HepG2 (cell line): Measurements from ENCODE around the gene TMEM108.

Experiments
- EP300 ChIP-seq, 3 experiments: sonication (generic) in 1 of 3; formaldehyde crosslinking in 1 of 3; IDR thresholded peaks; 2 replicates each; pipeline versions ENCODE4 v1.5.1 to v1.6.1; 2011 to 2020; ENCODE audit warnings: low read depth in 2 of 3, low read length in 2 of 3, borderline replicate concordance in 1 of 3, improper control_type of control experiment in 1 of 3, mild to moderate bottlenecking in 1 of 3, missing genetic modification reagents in 1 of 3, moderate library complexity in 1 of 3
- GPN1 ChIP-seq: sonication (generic); formaldehyde crosslinking; IDR thresholded peaks from 2 replicates; pipeline ENCODE4 v1.5.1; 2020; ENCODE audit warnings: missing genetic modification reagents, borderline replicate concordance
- HOXA5 ChIP-seq: sonication (generic); formaldehyde crosslinking; IDR thresholded peaks from 2 replicates; pipeline ENCODE4 v1.4.0; 2020; ENCODE audit warnings: missing genetic modification reagents
- JUN ChIP-seq: sonication (generic); formaldehyde crosslinking; IDR thresholded peaks from 2 replicates; pipeline ENCODE4 v1.4.0; 2020; ENCODE audit warnings: mild to moderate bottlenecking, missing genetic modification reagents
- NFRKB ChIP-seq: fragments of 450-650 bp; IDR thresholded peaks from 2 replicates; pipeline ENCODE4 v1.6.1; 2017
- RXRA ChIP-seq: sonication (generic); formaldehyde crosslinking; IDR thresholded peaks from 2 replicates; pipeline ENCODE4 v1.5.1; 2020; ENCODE audit warnings: missing genetic modification reagents
- SAFB2 ChIP-seq: sonication (generic); formaldehyde crosslinking; IDR thresholded peaks from 2 replicates; pipeline ENCODE4 v1.5.1; 2020; ENCODE audit warnings: missing genetic modification reagents, low read depth, mild to moderate bottlenecking, borderline replicate concordance
- SOX5 ChIP-seq: IDR thresholded peaks from 2 replicates; pipeline ENCODE4 v1.6.1; 2016; ENCODE audit warnings: borderline replicate concordance
- TAF1 ChIP-seq: sonication (generic); formaldehyde crosslinking; IDR thresholded peaks from 2 replicates; pipeline ENCODE4 v1.4.0; 2020; ENCODE audit warnings: missing genetic modification reagents
- ZNF577 ChIP-seq: sonication (generic); formaldehyde crosslinking; IDR thresholded peaks from 2 replicates; pipeline ENCODE4 v1.4.0; 2020; ENCODE audit warnings: mild to moderate bottlenecking, low read depth, missing genetic modification reagents, borderline replicate concordance
- TF ChIP-seq, protein P1 (sequence below): IDR thresholded peaks from 2 replicates; pipeline ENCODE4 v1.6.1; 2016
- TF ChIP-seq, protein P2 (sequence below): sonication (generic); formaldehyde crosslinking; IDR thresholded peaks from 2 replicates; pipeline ENCODE4 v1.5.0; 2020; ENCODE audit warnings: mild to moderate bottlenecking, missing genetic modification reagents, moderate library complexity

DNA sequence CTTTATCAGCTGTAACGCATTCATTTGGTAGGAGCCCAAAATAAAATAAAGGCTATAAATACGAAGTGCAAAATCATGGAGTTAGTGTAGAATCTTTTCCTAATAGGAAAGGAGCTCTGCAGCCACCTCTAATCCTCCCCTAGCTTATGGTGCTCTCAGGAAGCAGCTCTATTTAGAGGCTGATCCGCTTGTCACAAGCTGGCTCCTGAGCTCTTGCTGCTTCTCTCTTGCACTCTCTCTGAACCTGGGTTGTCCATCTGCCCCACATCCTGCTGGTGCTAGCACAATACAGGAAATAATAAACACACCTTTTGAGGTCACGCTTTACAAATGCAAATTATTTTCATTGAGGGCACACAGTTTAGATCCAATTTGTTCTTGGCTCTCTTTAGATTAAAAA, 324.3 kb downstream of the TMEM108 start:
- TF ChIP-seq, protein P1, sequence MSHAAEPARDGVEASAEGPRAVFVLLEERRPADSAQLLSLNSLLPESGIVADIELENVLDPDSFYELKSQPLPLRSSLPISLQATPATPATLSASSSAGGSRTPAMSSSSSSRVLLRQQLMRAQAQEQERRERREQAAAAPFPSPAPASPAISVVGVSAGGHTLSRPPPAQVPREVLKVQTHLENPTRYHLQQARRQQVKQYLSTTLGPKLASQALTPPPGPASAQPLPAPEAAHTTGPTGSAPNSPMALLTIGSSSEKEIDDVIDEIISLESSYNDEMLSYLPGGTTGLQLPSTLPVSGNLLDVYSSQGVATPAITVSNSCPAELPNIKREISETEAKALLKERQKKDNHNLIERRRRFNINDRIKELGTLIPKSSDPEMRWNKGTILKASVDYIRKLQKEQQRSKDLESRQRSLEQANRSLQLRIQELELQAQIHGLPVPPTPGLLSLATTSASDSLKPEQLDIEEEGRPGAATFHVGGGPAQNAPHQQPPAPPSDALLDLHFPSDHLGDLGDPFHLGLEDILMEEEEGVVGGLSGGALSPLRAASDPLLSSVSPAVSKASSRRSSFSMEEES (CRISPR knock-in tag) = no peak
- no peak for TF ChIP-seq TAF1
- TF ChIP-seq, protein P2, sequence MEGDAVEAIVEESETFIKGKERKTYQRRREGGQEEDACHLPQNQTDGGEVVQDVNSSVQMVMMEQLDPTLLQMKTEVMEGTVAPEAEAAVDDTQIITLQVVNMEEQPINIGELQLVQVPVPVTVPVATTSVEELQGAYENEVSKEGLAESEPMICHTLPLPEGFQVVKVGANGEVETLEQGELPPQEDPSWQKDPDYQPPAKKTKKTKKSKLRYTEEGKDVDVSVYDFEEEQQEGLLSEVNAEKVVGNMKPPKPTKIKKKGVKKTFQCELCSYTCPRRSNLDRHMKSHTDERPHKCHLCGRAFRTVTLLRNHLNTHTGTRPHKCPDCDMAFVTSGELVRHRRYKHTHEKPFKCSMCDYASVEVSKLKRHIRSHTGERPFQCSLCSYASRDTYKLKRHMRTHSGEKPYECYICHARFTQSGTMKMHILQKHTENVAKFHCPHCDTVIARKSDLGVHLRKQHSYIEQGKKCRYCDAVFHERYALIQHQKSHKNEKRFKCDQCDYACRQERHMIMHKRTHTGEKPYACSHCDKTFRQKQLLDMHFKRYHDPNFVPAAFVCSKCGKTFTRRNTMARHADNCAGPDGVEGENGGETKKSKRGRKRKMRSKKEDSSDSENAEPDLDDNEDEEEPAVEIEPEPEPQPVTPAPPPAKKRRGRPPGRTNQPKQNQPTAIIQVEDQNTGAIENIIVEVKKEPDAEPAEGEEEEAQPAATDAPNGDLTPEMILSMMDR (CRISPR knock-in tag) = no peak
- no peak for TF ChIP-seq RXRA (CRISPR knock-in tag)
- no peak for TF ChIP-seq SOX5 (CRISPR knock-in tag)
- TF ChIP-seq HOXA5 (CRISPR knock-in tag) = no peak
- TF ChIP-seq SAFB2 (CRISPR knock-in tag) = no peak
- TF ChIP-seq EP300 (IDR thresholded peaks at IDR 0.05; ENCODE audit: low read depth in 2 of 2, low read length in 2 of 2) = no peak
- no peak for TF ChIP-seq EP300 (CRISPR knock-in tag; IDR thresholded peaks at IDR 0.05; ENCODE audit: borderline replicate concordance)
- TF ChIP-seq GPN1 = no peak
- TF ChIP-seq JUN (CRISPR knock-in tag) = no peak
- TF ChIP-seq NFRKB = no peak
- TF ChIP-seq ZNF577 (CRISPR knock-in tag) = no peak
